B cell (primary cell): ENCODE data around the gene CMTR1. TPM values are rescaled to one million over a fixed set of nuclear protein-coding genes. Genes with fewer than 3 reads are reported as not detected.

ENCODE experiments used
- ATAC-seq: fragments of 200-7000 bp; cut with Tn5 transposase; one replicate; pipeline ENCODE4 v1.10.0; 2021; ENCODE audit warnings: low read depth, mild to moderate bottlenecking, moderate number of reproducible peaks, moderate library complexity
- CTCF ChIA-PET: fragments of 350-600 bp; sonication (Branson Sonifier 250); formaldehyde crosslinking; loops from one replicate; lab custom pipeline; 2021; ENCODE audit warnings: antibody characterized with exemption, inconsistent platforms; lab: Charles Lee
- POLR2A ChIA-PET: fragments of 350-600 bp; sonication (Branson Sonifier 250); formaldehyde crosslinking; loops from one replicate; lab custom pipeline; 2021; ENCODE audit warnings: antibody characterized with exemption; lab: Charles Lee
- DNase-seq: peaks from one replicate; pipeline ENCODE4 v3.0.0; 2013
- H2AFZ ChIP-seq: 2 replicates; pipeline ENCODE4 v1.6.1; 2012; ENCODE audit warnings: mild to moderate bottlenecking, low read depth, low read length; ENCODE audit not compliant: insufficient read depth, poor library complexity, severe bottlenecking
- H3K27ac ChIP-seq, 2 donors: 1 replicate in 1 of 2; 2 replicates in 1 of 2; pipeline ENCODE4 v1.5.1; 2012 to 2013; ENCODE audit warnings: low read length in 2 of 2, mild to moderate bottlenecking in 2 of 2, moderate library complexity in 1 of 2
- H3K27me3 ChIP-seq, 4 experiments: fragments of 200-600 bp in 1 of 4; sonication (generic) in 1 of 4; replicated peaks in 1 of 4; 1 replicate in 2 of 4; 2 replicates in 2 of 4; pipeline versions ENCODE4 v1.6.1 to v1.7.0; 2013 to 2016; ENCODE audit warnings: low read length in 3 of 4, mild to moderate bottlenecking in 2 of 4, mixed read lengths in 1 of 4, moderate library complexity in 1 of 4; ENCODE audit not compliant: insufficient read depth in 4 of 4, control insufficient read depth in 3 of 4; ENCODE audit errors: control extremely low read depth in 1 of 4
- H3K36me3 ChIP-seq, 2 experiments: replicated peaks in 1 of 2; 1 replicate in 1 of 2; 2 replicates in 1 of 2; pipeline versions ENCODE4 v1.6.1 to v1.7.1; 2013; ENCODE audit warnings: low read length in 1 of 2; ENCODE audit not compliant: insufficient read depth in 2 of 2, control insufficient read depth in 1 of 2; ENCODE audit errors: control extremely low read depth in 1 of 2, extremely low read depth in 1 of 2
- H3K4me1 ChIP-seq, 2 donors: fragments of 200-600 bp in 1 of 2; sonication (generic) in 1 of 2; 1 replicate in 1 of 2; 2 replicates in 1 of 2; pipeline versions ENCODE4 v1.5.1 to v1.6.1; 2013 to 2017; ENCODE audit warnings: low read length in 2 of 2; ENCODE audit not compliant: control insufficient read depth in 2 of 2, insufficient read depth in 2 of 2
- H3K4me2 ChIP-seq: replicated peaks from 2 replicates; pipeline ENCODE3; 2012; ENCODE audit warnings: mild to moderate bottlenecking, low read depth, low read length; ENCODE audit not compliant: poor library complexity, severe bottlenecking
- H3K4me3 ChIP-seq, 5 experiments: fragments of 200-600 bp in 1 of 5; sonication (generic) in 1 of 5; 1 replicate in 3 of 5; 2 replicates in 2 of 5; pipeline versions ENCODE4 v1.5.1 to v1.7.0; 2011 to 2016; ENCODE audit warnings: low read length in 4 of 5, mild to moderate bottlenecking in 4 of 5, low read depth in 2 of 5, control low read depth in 1 of 5, moderate library complexity in 1 of 5; ENCODE audit not compliant: insufficient read depth in 1 of 5; ENCODE audit errors: control extremely low read depth in 1 of 5, extremely low read depth in 1 of 5
- H3K79me2 ChIP-seq: fragments of 200-600 bp; sonication (generic); one replicate; pipeline ENCODE4 v1.6.0; 2016; ENCODE audit warnings: low read length; ENCODE audit not compliant: control insufficient read depth, insufficient read depth
- H3K9ac ChIP-seq: fragments of 200-600 bp; sonication (generic); 2 replicates; pipeline ENCODE4 v1.6.1; 2017; ENCODE audit warnings: mild to moderate bottlenecking, low read length, moderate library complexity
- H3K9me3 ChIP-seq, 3 donors: one replicate each; pipeline versions ENCODE4 v1.6.1 to v1.7.1; 2013; ENCODE audit warnings: low read length in 2 of 3; ENCODE audit not compliant: control insufficient read depth in 2 of 3, insufficient read depth in 1 of 3; ENCODE audit errors: control extremely low read depth in 1 of 3
- H4K20me1 ChIP-seq: 2 replicates; pipeline ENCODE4 v1.6.0; 2012; ENCODE audit warnings: mild to moderate bottlenecking, low read length; ENCODE audit not compliant: insufficient read depth, control insufficient read depth, poor library complexity, severe bottlenecking
- H3K27ac Mint-ChIP-seq: one replicate; pipeline ENCODE4 v1.8.0; 2021; ENCODE audit warnings: mixed read lengths
- H3K27me3 Mint-ChIP-seq: one replicate; pipeline ENCODE4 v1.8.0; 2021; ENCODE audit warnings: mixed read lengths
- H3K4me1 Mint-ChIP-seq: one replicate; pipeline ENCODE4 v1.8.0; 2021; ENCODE audit warnings: mixed read lengths
- H3K4me3 Mint-ChIP-seq: one replicate; pipeline ENCODE4 v1.8.0; 2021; ENCODE audit warnings: mixed read lengths
- H3K9me3 Mint-ChIP-seq: one replicate; pipeline ENCODE4 v1.8.0; 2022; ENCODE audit warnings: mixed read lengths; ENCODE audit not compliant: insufficient read depth
- EZH2 ChIP-seq: IDR thresholded peaks from 2 replicates; pipeline ENCODE4 v1.6.1; 2012; ENCODE audit warnings: borderline replicate concordance, low read depth, mild to moderate bottlenecking, moderate library complexity, low read length; ENCODE audit not compliant: insufficient read depth, poor library complexity, severe bottlenecking
- WGBS: methylation state at CpG from one replicate; pipeline ENCODE4 v1.1.5; 2013; ENCODE audit warnings: missing lambda C conversion rate; ENCODE audit not compliant: insufficient coverage; 5-methylcytosine and 5-hydroxymethylcytosine counted together
- intact Hi-C: fragments of 100-400 bp; cut with micrococcal nuclease; formaldehyde crosslinking; loops from one replicate; pipeline ENCODE4 v1.10.0; 2022
- polyA plus RNA-seq: library from polyadenylated mRNA; depleted of rRNA; stranded (reverse); fragments of >200 nt; gene quantifications from 2 replicates; pipeline ENCODE4 v1.2.3, GENCODE V29; 2012
- total RNA-seq, 2 donors: library from RNA; stranded (reverse); fragments of 120-200 nt in 1 of 2; gene quantifications; 1 replicate in 1 of 2; 2 replicates in 1 of 2; pipeline versions ENCODE4 v1.2.3 to v1.2.4, GENCODE V29; 2013 to 2022
- TF ChIP-seq, protein P1 (sequence below): fragments of 200-600 bp; IDR thresholded peaks from one replicate; pipeline ENCODE4 v1.8.0; 2022; ENCODE audit warnings: antibody characterized with exemption, mild to moderate bottlenecking

The CMTR1 gene
- total and polyA plus RNA-seq, 2 donors (not counting 1 experiment from before 2014, with no cell fraction given) = 46.0 to 82.9 TPM

DNA sequence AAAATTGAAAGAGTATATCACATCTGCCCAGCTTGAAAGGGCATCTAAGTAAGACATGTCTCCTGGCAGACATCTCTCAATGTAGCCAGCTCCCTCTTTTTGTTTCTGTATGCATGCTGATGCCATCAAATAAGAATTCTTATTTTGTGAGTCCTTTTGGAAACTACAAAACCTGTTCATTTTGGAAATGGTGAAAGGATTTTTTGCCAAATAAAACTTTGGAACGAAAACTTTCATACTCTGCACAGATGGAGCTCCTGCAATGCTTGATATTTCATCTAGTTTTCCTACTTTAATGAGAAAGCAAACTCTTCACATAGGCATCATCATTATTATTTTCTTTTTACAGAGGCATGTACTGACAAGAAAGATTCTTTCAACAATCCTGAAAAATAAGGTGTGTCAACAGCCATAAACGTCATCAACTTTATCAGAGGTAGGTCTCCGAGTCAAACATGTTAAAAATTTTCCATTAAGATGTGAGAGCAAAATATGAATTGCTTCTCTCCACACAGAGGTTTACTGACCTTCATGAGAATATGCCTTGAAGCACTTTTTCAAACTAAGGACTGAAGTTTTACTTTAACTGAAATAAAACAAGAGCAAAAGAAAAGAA lies 26.2 kb upstream of the CMTR1 start:
- Mint-ChIP-seq H3K4me3 (no peak overlapping the region), H3K27me3 (no peaks in the 10 kb centered on the region), H3K27ac (no peak overlapping the region), H3K9me3 (peaks cover 2% of the 10 kb centered on the region), H3K4me1 (no peaks in the 10 kb centered on the region)
- TF ChIP-seq, protein P1, sequence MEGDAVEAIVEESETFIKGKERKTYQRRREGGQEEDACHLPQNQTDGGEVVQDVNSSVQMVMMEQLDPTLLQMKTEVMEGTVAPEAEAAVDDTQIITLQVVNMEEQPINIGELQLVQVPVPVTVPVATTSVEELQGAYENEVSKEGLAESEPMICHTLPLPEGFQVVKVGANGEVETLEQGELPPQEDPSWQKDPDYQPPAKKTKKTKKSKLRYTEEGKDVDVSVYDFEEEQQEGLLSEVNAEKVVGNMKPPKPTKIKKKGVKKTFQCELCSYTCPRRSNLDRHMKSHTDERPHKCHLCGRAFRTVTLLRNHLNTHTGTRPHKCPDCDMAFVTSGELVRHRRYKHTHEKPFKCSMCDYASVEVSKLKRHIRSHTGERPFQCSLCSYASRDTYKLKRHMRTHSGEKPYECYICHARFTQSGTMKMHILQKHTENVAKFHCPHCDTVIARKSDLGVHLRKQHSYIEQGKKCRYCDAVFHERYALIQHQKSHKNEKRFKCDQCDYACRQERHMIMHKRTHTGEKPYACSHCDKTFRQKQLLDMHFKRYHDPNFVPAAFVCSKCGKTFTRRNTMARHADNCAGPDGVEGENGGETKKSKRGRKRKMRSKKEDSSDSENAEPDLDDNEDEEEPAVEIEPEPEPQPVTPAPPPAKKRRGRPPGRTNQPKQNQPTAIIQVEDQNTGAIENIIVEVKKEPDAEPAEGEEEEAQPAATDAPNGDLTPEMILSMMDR = no peak
- no peak for TF ChIP-seq EZH2
- Histone ChIP-seq H2AFZ (no peak overlapping the region), H3K36me3 (no peaks in the 10 kb centered on the region), H3K9me3 (peaks cover 0 to 2% (median 0%) of the 10 kb centered on the region in 3 donors), H3K9ac (no peak overlapping the region), H3K4me2 (no peak overlapping the region), H3K27me3 (no peaks in the 10 kb centered on the region), H3K4me1 (no peaks in the 10 kb centered on the region), H3K27ac (no peak overlapping the region), H4K20me1 (no peaks in the 10 kb centered on the region), H3K79me2 (no peaks in the 10 kb centered on the region), H3K4me3 (no peak overlapping the region)
- ChIA-PET POLR2A (no interaction called here), CTCF (no interaction called here)
- no CpG with 5 or more reads among the region's 3 CpGs for WGBS
- DNase-seq = no peak
- intact Hi-C loops = no loop called here
- no peak for ATAC-seq

DNA sequence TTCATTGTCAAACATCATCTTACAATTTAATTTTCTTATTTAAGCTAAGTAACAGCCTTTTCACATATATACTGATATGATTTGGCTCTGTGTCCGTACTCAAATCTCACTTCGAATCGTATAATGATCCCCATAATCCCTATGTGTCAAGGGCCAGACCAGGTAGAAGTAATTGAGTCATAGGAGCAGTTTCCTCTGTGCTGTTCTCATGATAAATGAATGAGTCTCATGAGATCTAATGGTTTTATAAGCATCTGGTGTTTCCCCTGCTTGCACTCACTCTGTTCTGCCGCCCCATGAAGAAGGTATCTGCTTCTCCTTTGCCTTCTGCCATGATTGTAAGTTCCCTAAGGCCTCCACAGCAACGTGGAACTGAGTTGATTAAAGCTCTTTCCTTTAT lies 25.1 kb upstream of the CMTR1 start:
- no peak overlapping the region for H3K4me3 ChIP-seq
- WGBS = no CpG with 5 or more reads among the region's 5 CpGs
- H3K4me1 ChIP-seq = no peaks in the 10 kb centered on the region
- no peaks in the 10 kb centered on the region for H3K36me3 ChIP-seq
- H3K9ac ChIP-seq = no peak overlapping the region
- intact Hi-C loops = no loop called here
- POLR2A ChIA-PET = no interaction called here
- ATAC-seq (no peak), DNase-seq (no peak)
- TF ChIP-seq, protein P1 = no peak
- no peak for TF ChIP-seq EZH2
- CTCF ChIA-PET = no interaction called here
- peaks cover 2% of the 10 kb centered on the region for H3K9me3 Mint-ChIP-seq
- no peak overlapping the region for H3K4me2 ChIP-seq
- peaks cover 0 to 2% (median 0%) of the 10 kb centered on the region in 3 donors for H3K9me3 ChIP-seq
- no peak overlapping the region for H3K27ac ChIP-seq
- no peak overlapping the region for H3K4me3 Mint-ChIP-seq
- no peak overlapping the region for H2AFZ ChIP-seq
- H3K27me3 ChIP-seq = no peaks in the 10 kb centered on the region
- H3K27me3 Mint-ChIP-seq = no peaks in the 10 kb centered on the region
- H4K20me1 ChIP-seq = no peaks in the 10 kb centered on the region
- H3K27ac Mint-ChIP-seq = no peak overlapping the region
- no peaks in the 10 kb centered on the region for H3K79me2 ChIP-seq
- H3K4me1 Mint-ChIP-seq = no peaks in the 10 kb centered on the region
